Uterus (tissue), 4 donors: ENCODE data around the gene SEPTIN8. TPM values are rescaled to one million over a fixed set of nuclear protein-coding genes. Genes with fewer than 3 reads are reported as not detected.

ENCODE experiments used
- DNase-seq, 2 donors: peaks; one replicate each; pipeline ENCODE4 v3.0.0-alpha.2; 2019 to 2020
- H3K27ac ChIP-seq, 2 donors: fragments of 200-600 bp; sonication (generic); 1 replicate in 1 of 2; 2 replicates in 1 of 2; pipeline ENCODE4 v1.5.1; 2016 to 2018
- H3K27me3 ChIP-seq, 2 donors: fragments of 200-600 bp; sonication (generic); one replicate each; pipeline ENCODE4 v1.5.1; 2018 to 2019; ENCODE audit warnings: control low read depth in 1 of 2
- H3K36me3 ChIP-seq, 2 donors: fragments of 200-600 bp; sonication (generic); one replicate each; pipeline ENCODE4 v1.5.1; 2019; ENCODE audit warnings: control low read depth in 1 of 2
- H3K4me1 ChIP-seq, 2 donors: fragments of 200-600 bp; sonication (generic); one replicate each; pipeline ENCODE4 v1.5.1; 2018 to 2019; ENCODE audit warnings: control low read depth in 1 of 2
- H3K4me3 ChIP-seq, 2 donors: fragments of 200-600 bp; sonication (generic); 1 replicate in 1 of 2; 2 replicates in 1 of 2; pipeline ENCODE4 v1.5.1; 2018 to 2019; ENCODE audit warnings: mild to moderate bottlenecking in 1 of 2
- H3K9me3 ChIP-seq, 2 donors: fragments of 200-600 bp; sonication (generic); one replicate each; pipeline ENCODE4 v1.5.1; 2019; ENCODE audit warnings: control low read depth in 1 of 2
- POLR2A ChIP-seq, 2 donors: fragments of 450-650 bp; IDR thresholded peaks; one replicate each; pipeline ENCODE4 v1.6.1; 2016; ENCODE audit warnings: antibody characterized with exemption in 2 of 2, mild to moderate bottlenecking in 1 of 2, moderate library complexity in 1 of 2
- intact Hi-C: fragments of 100-400 bp; cut with DNase I; formaldehyde crosslinking; loops from one replicate; pipeline ENCODE4 v1.15.1; 2023; ENCODE audit warnings: low total_unique reads
- total RNA-seq, 4 donors: library from RNA; depleted of rRNA in 3 of 4; stranded (reverse); fragments of >200 nt in 3 of 4; gene quantifications; one replicate each; pipeline versions ENCODE4 v1.1.0 to v1.2.4, GENCODE V29; 2014 to 2023
- TF ChIP-seq, protein P1 (sequence below), 4 experiments: fragments of 200-600 bp in 2 of 4; fragments of 450-650 bp in 2 of 4; sonication (generic) in 2 of 4; IDR thresholded peaks; one replicate each; pipeline ENCODE4 v1.5.1; 2016 to 2019; ENCODE audit warnings: antibody characterized with exemption in 4 of 4, mild to moderate bottlenecking in 2 of 4, moderate library complexity in 1 of 4
- donor health status: DM: yes; HTN: yes; CAD: no.

The SEPTIN8 gene
- total RNA-seq, 4 donors from 2014 or later: 17.7 to 49.4 (median 36.4) TPM

DNA sequence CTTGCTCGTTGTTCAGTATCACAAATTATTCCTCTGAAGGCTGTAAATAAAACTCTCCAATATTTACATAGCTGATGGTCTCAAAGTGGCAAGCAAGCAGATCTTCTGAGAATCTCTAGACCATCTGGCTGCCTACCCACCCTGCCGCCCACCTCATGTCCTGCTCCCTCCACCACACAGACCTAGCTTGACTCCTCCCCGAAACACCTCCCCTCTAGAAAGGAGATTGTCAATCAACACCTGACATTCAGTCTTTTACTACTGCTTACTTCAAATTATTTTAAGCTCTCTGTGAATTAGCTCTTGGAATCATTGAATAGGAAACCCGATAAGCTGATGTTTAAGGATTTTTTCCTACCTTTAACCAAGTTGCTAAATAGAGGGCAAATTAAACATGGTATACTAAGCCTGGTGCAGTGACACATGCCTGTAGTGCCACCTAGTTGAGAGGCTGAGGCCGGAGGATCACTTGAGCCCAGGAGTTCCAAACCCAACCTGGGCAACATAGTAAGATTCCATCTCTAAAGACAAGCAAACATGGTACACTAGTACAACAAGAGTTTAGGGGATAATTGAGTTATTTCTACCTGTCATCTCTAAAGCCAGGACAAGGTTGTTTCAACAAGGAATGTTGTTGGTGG, 25.1 kb upstream of the SEPTIN8 start:
- intact Hi-C loops: no loop called here
- H3K4me3 ChIP-seq: no peak overlapping the region
- H3K9me3 ChIP-seq: no peaks in the 10 kb centered on the region
- no peaks in the 10 kb centered on the region for H3K4me1 ChIP-seq
- no peak for DNase-seq
- TF ChIP-seq, protein P1, sequence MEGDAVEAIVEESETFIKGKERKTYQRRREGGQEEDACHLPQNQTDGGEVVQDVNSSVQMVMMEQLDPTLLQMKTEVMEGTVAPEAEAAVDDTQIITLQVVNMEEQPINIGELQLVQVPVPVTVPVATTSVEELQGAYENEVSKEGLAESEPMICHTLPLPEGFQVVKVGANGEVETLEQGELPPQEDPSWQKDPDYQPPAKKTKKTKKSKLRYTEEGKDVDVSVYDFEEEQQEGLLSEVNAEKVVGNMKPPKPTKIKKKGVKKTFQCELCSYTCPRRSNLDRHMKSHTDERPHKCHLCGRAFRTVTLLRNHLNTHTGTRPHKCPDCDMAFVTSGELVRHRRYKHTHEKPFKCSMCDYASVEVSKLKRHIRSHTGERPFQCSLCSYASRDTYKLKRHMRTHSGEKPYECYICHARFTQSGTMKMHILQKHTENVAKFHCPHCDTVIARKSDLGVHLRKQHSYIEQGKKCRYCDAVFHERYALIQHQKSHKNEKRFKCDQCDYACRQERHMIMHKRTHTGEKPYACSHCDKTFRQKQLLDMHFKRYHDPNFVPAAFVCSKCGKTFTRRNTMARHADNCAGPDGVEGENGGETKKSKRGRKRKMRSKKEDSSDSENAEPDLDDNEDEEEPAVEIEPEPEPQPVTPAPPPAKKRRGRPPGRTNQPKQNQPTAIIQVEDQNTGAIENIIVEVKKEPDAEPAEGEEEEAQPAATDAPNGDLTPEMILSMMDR (IDR thresholded peaks at IDR 0.05): no peak
- no peak for TF ChIP-seq POLR2A (IDR thresholded peaks at IDR 0.05)
- no peak overlapping the region for H3K27ac ChIP-seq
- no peaks in the 10 kb centered on the region for H3K27me3 ChIP-seq
- H3K36me3 ChIP-seq: no peaks in the 10 kb centered on the region

DNA sequence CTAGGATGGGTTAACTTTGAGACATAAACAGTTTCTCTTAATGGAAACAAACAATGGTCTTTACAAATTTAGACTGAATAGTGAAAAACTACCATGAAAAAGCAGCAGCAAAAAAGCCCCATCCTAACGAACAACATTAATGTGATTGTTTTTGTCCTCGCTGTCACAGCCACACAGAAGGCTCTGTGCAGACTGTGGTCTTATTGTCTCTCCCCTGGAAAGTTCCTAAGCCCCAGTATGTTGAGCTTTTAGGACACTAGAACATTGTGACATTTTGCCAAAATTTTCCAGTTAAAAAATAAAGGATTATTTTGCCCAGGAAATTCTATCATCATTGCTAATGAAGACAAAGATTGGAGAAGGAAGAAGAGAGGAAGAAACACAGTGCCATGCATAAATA, 23.5 kb upstream of the SEPTIN8 start:
- Histone ChIP-seq H3K4me3 (no peak overlapping the region), H3K4me1 (no peaks in the 10 kb centered on the region), H3K27ac (no peak overlapping the region), H3K27me3 (no peaks in the 10 kb centered on the region), H3K36me3 (no peaks in the 10 kb centered on the region), H3K9me3 (no peaks in the 10 kb centered on the region)
- intact Hi-C loops: no loop called here
- TF ChIP-seq, protein P1 (IDR thresholded peaks at IDR 0.05): no peak
- no peak for TF ChIP-seq POLR2A (IDR thresholded peaks at IDR 0.05)
- DNase-seq: no peak

DNA sequence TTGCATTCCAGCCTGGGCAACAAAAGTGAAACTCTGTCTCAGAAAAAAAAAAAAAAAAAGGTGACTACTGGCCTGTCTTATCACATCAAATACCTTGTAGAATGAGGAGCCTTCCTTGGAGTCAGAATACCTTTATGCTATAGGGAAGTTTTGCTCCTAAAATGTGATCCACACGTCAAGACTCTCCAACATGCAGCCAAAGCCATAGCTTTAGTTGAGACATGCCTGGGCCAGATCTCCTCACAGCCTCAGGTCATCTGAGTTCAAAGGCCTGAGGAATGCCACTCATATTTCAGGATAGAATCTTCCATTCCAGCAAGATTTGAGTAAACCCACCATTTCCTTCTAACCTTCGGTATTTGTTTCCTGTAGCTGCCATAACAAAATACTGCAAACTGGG, 22.4 kb upstream of the SEPTIN8 start:
- Histone ChIP-seq H3K4me3 (no peak overlapping the region), H3K27me3 (no peaks in the 10 kb centered on the region), H3K27ac (no peak overlapping the region), H3K36me3 (no peaks in the 10 kb centered on the region), H3K4me1 (no peaks in the 10 kb centered on the region), H3K9me3 (no peaks in the 10 kb centered on the region)
- TF ChIP-seq POLR2A (IDR thresholded peaks at IDR 0.05): no peak
- TF ChIP-seq, protein P1 (IDR thresholded peaks at IDR 0.05): no peak
- no peak for DNase-seq
- intact Hi-C loops: no loop called here

DNA sequence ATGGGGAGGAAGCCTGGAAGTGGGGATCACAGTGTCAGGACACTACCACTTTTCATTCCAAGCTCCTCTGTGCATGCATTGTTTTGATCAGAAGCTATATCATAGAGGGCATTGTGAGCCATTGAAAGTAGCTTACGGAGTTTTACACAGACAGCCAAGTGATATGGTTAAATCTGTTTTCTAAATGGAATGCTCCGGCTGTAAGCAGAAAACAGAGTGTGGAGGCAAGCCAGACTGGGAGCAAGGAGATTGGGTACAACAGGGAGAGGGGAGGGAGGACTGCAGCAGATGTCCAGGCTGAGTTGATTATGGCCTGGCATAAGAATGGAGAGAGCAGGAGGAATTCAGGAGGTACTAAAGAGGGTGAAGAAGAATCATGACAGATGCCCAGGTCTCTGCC, 20.6 kb upstream of the SEPTIN8 start:
- intact Hi-C loops: no loop called here
- Histone ChIP-seq H3K9me3 (no peaks in the 10 kb centered on the region), H3K4me3 (no peak overlapping the region), H3K27ac (no peak overlapping the region), H3K27me3 (no peaks in the 10 kb centered on the region), H3K4me1 (no peaks in the 10 kb centered on the region), H3K36me3 (no peaks in the 10 kb centered on the region)
- TF ChIP-seq, protein P1 (IDR thresholded peaks at IDR 0.05): no peak
- TF ChIP-seq POLR2A (IDR thresholded peaks at IDR 0.05): no peak
- no peak for DNase-seq

DNA sequence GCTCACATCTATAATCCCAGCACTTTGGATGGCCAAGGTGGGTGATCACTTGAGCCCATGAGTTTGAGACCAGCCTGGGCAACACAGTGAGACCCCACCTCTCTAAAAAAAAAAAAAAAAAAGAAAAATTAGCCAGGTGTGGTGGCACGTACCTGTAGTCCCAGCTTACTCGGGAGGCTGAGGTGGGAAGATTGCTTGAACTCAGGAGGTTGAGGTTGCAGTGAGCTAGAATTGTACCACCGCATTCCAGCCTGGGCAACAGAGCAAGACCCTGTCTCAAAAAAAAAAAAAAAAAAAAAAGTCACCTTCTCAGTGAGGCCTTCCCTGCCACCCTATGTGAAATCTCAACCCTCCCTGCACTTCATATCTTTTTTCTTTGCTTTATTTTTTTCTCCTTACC, 14.0 kb upstream of the SEPTIN8 start:
- TF ChIP-seq, protein P1 (IDR thresholded peaks at IDR 0.05): no peak
- no peak for TF ChIP-seq POLR2A (IDR thresholded peaks at IDR 0.05)
- intact Hi-C loops: no loop called here
- no peak for DNase-seq
- H3K9me3 ChIP-seq: no peaks in the 10 kb centered on the region
- no peaks in the 10 kb centered on the region for H3K4me1 ChIP-seq
- H3K4me3 ChIP-seq: no peak overlapping the region
- no peaks in the 10 kb centered on the region for H3K36me3 ChIP-seq
- H3K27ac ChIP-seq: no peak overlapping the region
- H3K27me3 ChIP-seq: no peaks in the 10 kb centered on the region
